LHCN-M2 (cell line): Measurements from ENCODE around the gene BRAF. TPM values are rescaled to one million over a fixed set of nuclear protein-coding genes. Genes with fewer than 3 reads are reported as not detected.
"Not testable (repeated sequence)": the region's sequence is repeated elsewhere in the genome, so short reads cannot be mapped to it uniquely, and the experiment has no call there.

ENCODE experiments used
- DNase-seq: peaks from one replicate; pipeline ENCODE4 v3.0.0-alpha.2; 2012; ENCODE audit warnings: low read depth
- total RNA-seq: library from RNA; depleted of rRNA; stranded (reverse); fragments of >200 nt; gene quantifications from 2 replicates; pipeline ENCODE4 v1.2.3, GENCODE V29; 2014

BRAF gene
- total RNA-seq, 1 experiment from 2014 or later = 13.9 TPM

- no peak for DNase-seq
Observed at GRCh38 chr7:140920745-140921144, 4.0 kb downstream of the BRAF start.

- DNase-seq = no peak
Observed at GRCh38 chr7:140918236-140918635, 6.5 kb downstream of the BRAF start.

GRCh38 chr7:140917258-140917657 is 7.5 kb downstream of the BRAF start:
- DNase-seq = no peak

GRCh38 chr7:140915935-140916555 is 8.7 kb downstream of the BRAF start:
- DNase-seq = no peak

- DNase-seq = no peak
Observed at GRCh38 chr7:140914083-140914482, 10.6 kb downstream of the BRAF start.

- not testable (repeated sequence) for DNase-seq
Observed at GRCh38 chr7:140913596-140913928, 11.2 kb downstream of the BRAF start.

GRCh38 chr7:140911746-140912145 is 13.0 kb downstream of the BRAF start:
- no peak for DNase-seq

- DNase-seq = no peak
Observed at GRCh38 chr7:140909476-140910161, 15.1 kb downstream of the BRAF start.

GRCh38 chr7:140908361-140908760 is 16.4 kb downstream of the BRAF start:
- no peak for DNase-seq

GRCh38 chr7:140903741-140904480 is 20.8 kb downstream of the BRAF start:
- DNase-seq = peak; percentile 87

GRCh38 chr7:140902303-140902953 is 22.3 kb downstream of the BRAF start:
- no peak for DNase-seq

GRCh38 chr7:140901941-140902302 is 22.8 kb downstream of the BRAF start:
- DNase-seq = no peak

GRCh38 chr7:140899883-140900282 is 24.8 kb downstream of the BRAF start:
- DNase-seq = no peak

GRCh38 chr7:140898786-140899536 is 25.8 kb downstream of the BRAF start:
- peak; percentile 71 for DNase-seq

GRCh38 chr7:140896996-140897395 is 27.7 kb downstream of the BRAF start:
- DNase-seq = no peak

- no peak for DNase-seq
Observed at GRCh38 chr7:140889645-140890044, 35.1 kb downstream of the BRAF start.

- no peak for DNase-seq
Observed at GRCh38 chr7:140889150-140889549, 35.6 kb downstream of the BRAF start.

- no peak for DNase-seq
Observed at GRCh38 chr7:140888087-140888486, 36.6 kb downstream of the BRAF start.

- DNase-seq = no peak
Observed at GRCh38 chr7:140885735-140886334, 38.9 kb downstream of the BRAF start.

- no peak for DNase-seq
Observed at GRCh38 chr7:140883378-140883777, 41.4 kb downstream of the BRAF start.

- not testable (repeated sequence) for DNase-seq
Observed at GRCh38 chr7:140882834-140883233, 41.9 kb downstream of the BRAF start.
